ENCODE results near the gene ROR2. TPM values are rescaled to one million over a fixed set of nuclear protein-coding genes. Genes with fewer than 3 reads are reported as not detected.

Gene ROR2
- total and polyA plus RNA-seq, 2 donors (not counting 3 experiments of a cell fraction or from before 2014, with no cell fraction given) = not detected

DNA sequence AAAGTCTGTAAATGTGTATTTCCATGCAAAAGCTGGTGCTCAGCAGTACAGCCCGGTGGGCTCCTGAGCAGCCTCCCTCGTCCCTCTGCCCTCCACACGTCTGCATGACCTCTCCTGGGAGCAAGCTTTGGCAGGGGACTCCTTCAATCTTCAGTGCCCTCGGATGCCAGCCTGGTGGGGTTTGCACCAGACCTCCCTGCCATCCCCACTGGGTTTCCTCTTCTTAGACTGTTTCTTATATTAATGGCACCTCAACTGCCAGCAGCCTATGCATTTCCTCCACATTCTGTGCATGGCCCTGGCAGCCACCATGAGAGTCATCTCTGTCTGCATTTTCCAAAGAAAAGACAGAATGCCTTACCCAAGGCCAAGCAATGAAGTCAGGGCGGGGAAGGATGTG lies 108.4 kb downstream of the ROR2 start:
- H3K27ac ChIP-seq (ENCODE audit: insufficient read depth, low read depth, low read length) = no peak overlapping the region
- no peaks in the 10 kb centered on the region for H3K27me3 ChIP-seq (ENCODE audit: control insufficient read depth in 2 of 2, insufficient read depth in 2 of 2, low read length in 2 of 2)
- no peak overlapping the region for H3K4me2 ChIP-seq (ENCODE audit: insufficient read depth, low read length)
- CTCF ChIA-PET = no interaction called here
- POLR2A ChIA-PET = no interaction called here
- no peaks in the 10 kb centered on the region for H3K36me3 ChIP-seq (ENCODE audit: control insufficient read depth in 2 of 2, extremely low read depth in 1 of 2, insufficient read depth in 2 of 2, low read length in 2 of 2)
- no peaks in the 10 kb centered on the region for H3K9me3 ChIP-seq (replicated peaks; ENCODE audit: control insufficient read depth, insufficient read depth, low read length)
- DNase-seq (ENCODE audit: low read depth, low spot score) (no peak), FAIRE-seq (no peak)
- H3K9me1 ChIP-seq (replicated peaks; ENCODE audit: control insufficient read depth, extremely low read depth, insufficient read depth, low read length) = no peaks in the 10 kb centered on the region
- intact Hi-C loops (cut with micrococcal nuclease) (no loop called here), dilution Hi-C loops (cut with MboI; ENCODE audit: extremely low pct_ligation_motif_present, low sequenced_read_pairs) (no loop called here)
- H3K9ac ChIP-seq (replicated peaks; ENCODE audit: extremely low read depth, insufficient read depth, low read length) = no peak overlapping the region
- H4K20me1 ChIP-seq (replicated peaks; ENCODE audit: control insufficient read depth, extremely low read depth, insufficient read depth, low read length) = no peaks in the 10 kb centered on the region
- H2AFZ ChIP-seq (ENCODE audit: low read depth, low read length) = no peak overlapping the region
- no peaks in the 10 kb centered on the region for H3K4me1 ChIP-seq (ENCODE audit: control insufficient read depth, extremely low read depth, insufficient read depth, low read length)
- TF ChIP-seq POLR2A (IDR thresholded peaks at IDR 0.05; ENCODE audit: low read depth, low read length) = no peak
- TF ChIP-seq EZH2 (IDR thresholded peaks at IDR 0.05; ENCODE audit: borderline replicate concordance, low read depth, low read length, severe bottlenecking) = no peak
- TF ChIP-seq, protein P1, sequence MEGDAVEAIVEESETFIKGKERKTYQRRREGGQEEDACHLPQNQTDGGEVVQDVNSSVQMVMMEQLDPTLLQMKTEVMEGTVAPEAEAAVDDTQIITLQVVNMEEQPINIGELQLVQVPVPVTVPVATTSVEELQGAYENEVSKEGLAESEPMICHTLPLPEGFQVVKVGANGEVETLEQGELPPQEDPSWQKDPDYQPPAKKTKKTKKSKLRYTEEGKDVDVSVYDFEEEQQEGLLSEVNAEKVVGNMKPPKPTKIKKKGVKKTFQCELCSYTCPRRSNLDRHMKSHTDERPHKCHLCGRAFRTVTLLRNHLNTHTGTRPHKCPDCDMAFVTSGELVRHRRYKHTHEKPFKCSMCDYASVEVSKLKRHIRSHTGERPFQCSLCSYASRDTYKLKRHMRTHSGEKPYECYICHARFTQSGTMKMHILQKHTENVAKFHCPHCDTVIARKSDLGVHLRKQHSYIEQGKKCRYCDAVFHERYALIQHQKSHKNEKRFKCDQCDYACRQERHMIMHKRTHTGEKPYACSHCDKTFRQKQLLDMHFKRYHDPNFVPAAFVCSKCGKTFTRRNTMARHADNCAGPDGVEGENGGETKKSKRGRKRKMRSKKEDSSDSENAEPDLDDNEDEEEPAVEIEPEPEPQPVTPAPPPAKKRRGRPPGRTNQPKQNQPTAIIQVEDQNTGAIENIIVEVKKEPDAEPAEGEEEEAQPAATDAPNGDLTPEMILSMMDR (IDR thresholded peaks at IDR 0.05; ENCODE audit: extremely low read depth in 1 of 2, insufficient read depth in 1 of 2, low read depth in 1 of 2, low read length in 2 of 2) = no peak
- TF ChIP-seq POLR2AphosphoS5 (IDR thresholded peaks at IDR 0.05; ENCODE audit: insufficient read depth, low read depth, low read length) = no peak
- no peak for TF ChIP-seq JUN (IDR thresholded peaks at IDR 0.05; ENCODE audit: borderline replicate concordance, insufficient read depth, insufficient read length, low read depth)
- no peak for TF ChIP-seq MYC (IDR thresholded peaks at IDR 0.05; ENCODE audit: low read depth, low read length)
- TF ChIP-seq, protein P2, sequence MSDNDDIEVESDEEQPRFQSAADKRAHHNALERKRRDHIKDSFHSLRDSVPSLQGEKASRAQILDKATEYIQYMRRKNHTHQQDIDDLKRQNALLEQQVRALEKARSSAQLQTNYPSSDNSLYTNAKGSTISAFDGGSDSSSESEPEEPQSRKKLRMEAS (IDR thresholded peaks at IDR 0.05; ENCODE audit: insufficient read depth, insufficient read length) = no peak
- no peak for TF ChIP-seq GATA2 (IDR thresholded peaks at IDR 0.05; ENCODE audit: insufficient read depth, insufficient read length, low read depth, low read length)
- TF ChIP-seq FOS (IDR thresholded peaks at IDR 0.05; ENCODE audit: borderline replicate concordance, insufficient read depth, low read length) = no peak
- no peaks in the 10 kb centered on the region for H3K79me2 ChIP-seq (ENCODE audit: control insufficient read depth, insufficient read depth, low read length)
- no peak overlapping the region for H3K4me3 ChIP-seq (replicated peaks in 1 of 3; ENCODE audit: insufficient read depth in 1 of 3, low read depth in 1 of 3, low read length in 3 of 3)
- no TSS peak for BruUV-seq (replicated peaks)

Measured in endothelial cell of umbilical vein (primary cell).